ENCODE results near the gene ACOXL.
"Not testable (repeated sequence)": the region's sequence is repeated elsewhere in the genome, so short reads cannot be mapped to it uniquely, and the experiment has no call there.

ACOXL gene

GRCh38 chr2:110960954-110961353, 228.6 kb downstream of the ACOXL start:
- DNase-seq (ENCODE audit: insufficient read length, low spot score) (no peak), FAIRE-seq (no peak)
- TF ChIP-seq CTCF (IDR thresholded peaks at IDR 0.05; ENCODE audit: insufficient read depth, missing control alignments) = no peak

- not testable (repeated sequence) for DNase-seq (ENCODE audit: insufficient read length, low spot score); FAIRE-seq
Measured at GRCh38 chr2:110961643-110962042, 229.3 kb downstream of the ACOXL start.

GRCh38 chr2:110969696-110970095, 237.3 kb downstream of the ACOXL start:
- TF ChIP-seq CTCF (IDR thresholded peaks at IDR 0.05; ENCODE audit: insufficient read depth, missing control alignments) = no peak
- no peak for DNase-seq (ENCODE audit: insufficient read length, low spot score)
- no peak for FAIRE-seq

GRCh38 chr2:110970201-110970600, 237.8 kb downstream of the ACOXL start:
- DNase-seq (ENCODE audit: insufficient read length, low spot score) (no peak), FAIRE-seq (no peak)
- TF ChIP-seq CTCF (IDR thresholded peaks at IDR 0.05; ENCODE audit: insufficient read depth, missing control alignments) = no peak

- no peak for TF ChIP-seq CTCF (IDR thresholded peaks at IDR 0.05; ENCODE audit: insufficient read depth, missing control alignments)
- FAIRE-seq (no peak), DNase-seq (ENCODE audit: insufficient read length, low spot score) (no peak)
Measured at GRCh38 chr2:110971811-110972210, 239.4 kb downstream of the ACOXL start.

- FAIRE-seq = no peak
- no peak for DNase-seq (ENCODE audit: insufficient read length, low spot score)
- no peak for TF ChIP-seq CTCF (IDR thresholded peaks at IDR 0.05; ENCODE audit: insufficient read depth, missing control alignments)
Measured at GRCh38 chr2:110973262-110973661, 240.9 kb downstream of the ACOXL start.

- no peak for TF ChIP-seq CTCF (IDR thresholded peaks at IDR 0.05; ENCODE audit: insufficient read depth, missing control alignments)
- DNase-seq (ENCODE audit: insufficient read length, low spot score) (no peak), FAIRE-seq (no peak)
Measured at GRCh38 chr2:110977403-110977802, 245.0 kb downstream of the ACOXL start.

- FAIRE-seq = no peak
Measured at GRCh38 chr2:110978148-110978547, 245.8 kb downstream of the ACOXL start.

More at GRCh38 chr2:110978148-110978547, 245.8 kb downstream of the ACOXL start:
- no peak for TF ChIP-seq CTCF (IDR thresholded peaks at IDR 0.05; ENCODE audit: insufficient read depth, missing control alignments)
- DNase-seq (ENCODE audit: insufficient read length, low spot score) = no peak
